NCI-H1417 (cell line): Measurements from ENCODE around the gene ROBO1.
"Not testable (repeated sequence)": the region's sequence is repeated elsewhere in the genome, so short reads cannot be mapped to it uniquely, and the experiment has no call there.

Experiments used
- DNase-seq, 3 experiments: peaks; one replicate each; lab custom pipeline; 2025; lab: John Stamatoyannopoulos, UW

Gene ROBO1

DNA sequence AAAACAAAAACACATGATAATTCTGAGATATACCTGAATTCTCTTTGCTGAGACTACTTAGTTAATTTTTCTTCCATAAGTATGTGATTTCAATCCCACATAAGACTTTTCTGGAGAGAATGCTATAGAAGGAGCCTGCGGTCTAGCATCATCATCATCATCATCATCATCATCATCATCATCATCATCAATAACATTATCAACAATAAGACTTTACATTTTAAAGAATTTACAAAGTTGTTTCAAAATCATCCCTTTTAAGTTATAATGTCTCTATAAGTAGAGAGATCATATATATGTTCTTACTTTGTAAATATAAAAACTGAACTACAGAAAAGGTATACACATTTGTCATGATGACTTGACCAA is 965.3 kb downstream of the ROBO1 start:
- DNase-seq = no peak

DNA sequence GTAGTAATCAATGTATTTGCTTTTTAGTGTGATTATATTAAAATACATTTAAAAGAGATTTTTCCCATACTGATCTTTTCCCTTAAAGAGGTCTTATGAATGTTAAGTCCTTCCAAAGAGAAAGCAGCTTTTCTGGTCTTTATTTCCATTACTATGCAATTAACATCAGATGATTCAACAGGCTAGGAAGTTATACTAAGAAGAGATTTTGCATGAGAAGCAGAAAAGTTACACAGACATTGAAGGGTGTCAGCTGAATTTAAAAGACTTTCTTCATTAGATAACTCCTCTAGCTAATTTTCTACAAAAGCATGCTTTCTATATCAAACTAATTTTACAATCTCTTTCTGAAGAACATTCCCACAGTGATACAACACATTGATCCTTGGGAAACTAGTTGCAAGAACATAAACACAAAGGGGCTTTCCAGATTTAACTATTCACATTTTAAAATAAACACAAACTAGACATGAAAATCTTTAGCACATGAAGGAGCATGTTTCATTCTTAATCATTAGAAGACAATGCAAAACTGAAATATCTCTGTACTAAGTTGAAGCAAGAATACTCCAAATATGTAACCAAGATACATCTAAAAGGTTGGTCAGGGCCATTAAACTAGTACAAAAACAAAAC is 965.8 kb downstream of the ROBO1 start:
- DNase-seq = no peak

DNA sequence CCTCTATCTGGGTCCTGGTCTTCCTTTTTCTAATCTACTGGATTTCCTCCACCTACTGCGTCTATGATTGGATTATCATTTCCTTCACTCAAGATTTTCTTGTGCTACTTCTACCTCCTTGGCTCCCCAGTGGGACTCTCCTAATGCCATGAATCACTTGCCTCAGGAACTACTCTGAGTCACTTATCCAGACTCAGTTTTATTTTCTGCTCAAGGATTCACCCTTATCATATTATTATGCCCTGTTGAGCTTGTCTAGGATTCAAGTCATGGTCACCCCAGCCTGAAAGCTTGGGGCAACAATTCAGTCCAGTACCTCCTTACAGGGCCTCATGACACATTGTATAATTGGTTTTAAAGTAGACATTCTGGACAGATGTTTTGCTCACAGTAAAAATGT is 968.1 kb downstream of the ROBO1 start:
- DNase-seq = no peak

DNA sequence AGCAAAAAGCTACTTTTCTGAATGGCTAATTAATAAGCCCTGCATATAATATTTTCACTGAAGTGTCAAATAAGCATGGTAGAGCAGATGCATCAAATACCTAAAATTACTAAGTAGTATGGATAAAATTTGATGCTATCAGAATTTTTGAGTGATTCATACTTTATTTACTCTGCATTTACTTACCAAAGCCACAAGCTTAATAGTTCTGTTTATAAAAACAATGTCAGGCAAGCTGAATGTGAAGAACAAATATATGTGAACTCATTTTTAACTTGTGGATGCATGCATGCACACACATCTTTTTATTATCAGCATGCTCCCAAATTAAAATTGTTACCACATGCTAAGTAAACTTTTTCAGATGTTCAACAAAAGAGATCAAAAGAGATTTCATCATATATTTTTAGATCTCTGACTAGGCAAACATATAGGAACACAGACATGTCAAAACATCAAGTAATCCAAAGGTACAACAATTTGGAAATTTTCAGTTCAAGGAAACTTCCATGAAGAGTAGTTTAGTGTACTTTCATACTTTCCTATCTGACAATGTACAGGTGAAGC is 969.4 kb downstream of the ROBO1 start:
- peak in 1 of 3 experiments; percentile 2 for DNase-seq

DNA sequence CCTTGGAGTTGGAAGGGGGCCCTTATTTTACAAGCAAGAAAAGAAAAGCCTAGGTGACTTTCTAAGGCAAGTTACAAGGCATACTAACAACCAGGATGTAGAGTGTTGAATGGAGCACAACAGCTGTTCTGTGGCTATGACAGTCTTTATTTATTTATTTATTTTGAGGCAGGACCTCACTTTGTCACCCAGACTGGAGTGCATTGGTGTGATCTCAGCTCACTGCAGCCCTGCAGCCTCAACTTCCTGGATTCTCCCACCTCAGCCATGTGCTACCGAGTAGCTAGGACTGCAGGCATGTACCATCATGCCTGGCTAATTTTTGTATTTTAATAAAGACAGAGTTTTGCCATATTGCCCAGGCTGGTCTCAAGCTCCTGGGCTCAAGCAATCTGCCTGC is 973.4 kb downstream of the ROBO1 start:
- no peak for DNase-seq

DNA sequence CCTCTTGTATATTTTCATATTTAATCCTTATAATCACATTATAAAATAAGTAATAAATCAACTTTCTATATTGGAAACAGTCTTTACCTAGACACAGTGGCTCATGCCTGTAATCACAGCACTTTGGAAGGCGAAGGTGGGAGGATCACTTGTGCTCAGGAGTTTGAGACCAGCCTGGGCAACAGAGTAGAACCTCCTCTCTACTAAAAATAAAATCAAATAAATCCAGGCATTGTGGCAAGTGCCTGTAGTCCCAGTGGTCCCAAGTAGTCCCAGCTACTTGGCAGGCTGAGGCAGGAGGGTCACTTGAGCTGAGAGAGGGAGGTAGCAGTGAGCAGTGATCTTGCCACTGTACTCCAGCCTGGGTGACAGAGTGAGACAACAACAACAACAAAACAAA is 975.1 kb downstream of the ROBO1 start:
- DNase-seq = peak in 1 of 3 experiments; percentile 54

DNA sequence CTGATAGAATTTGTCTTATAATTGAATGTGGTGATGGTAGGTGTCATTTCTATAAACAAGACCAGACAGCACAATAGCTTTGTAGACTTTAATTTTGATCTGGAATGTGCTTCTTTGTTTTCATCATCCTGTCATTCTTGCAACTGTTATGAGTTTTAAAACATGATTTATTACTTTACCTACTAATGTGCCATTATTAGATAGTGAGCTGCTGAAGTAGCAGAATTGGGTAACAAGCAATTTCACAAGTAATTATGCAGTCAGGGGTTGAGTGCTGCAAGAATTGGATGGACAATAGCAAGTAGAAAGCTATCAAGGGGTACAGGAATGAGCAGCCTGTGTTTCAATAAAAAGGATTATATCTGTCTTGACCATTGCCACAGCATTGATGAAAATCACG is 975.6 kb downstream of the ROBO1 start:
- DNase-seq = peak in 1 of 3 experiments; percentile 90

DNA sequence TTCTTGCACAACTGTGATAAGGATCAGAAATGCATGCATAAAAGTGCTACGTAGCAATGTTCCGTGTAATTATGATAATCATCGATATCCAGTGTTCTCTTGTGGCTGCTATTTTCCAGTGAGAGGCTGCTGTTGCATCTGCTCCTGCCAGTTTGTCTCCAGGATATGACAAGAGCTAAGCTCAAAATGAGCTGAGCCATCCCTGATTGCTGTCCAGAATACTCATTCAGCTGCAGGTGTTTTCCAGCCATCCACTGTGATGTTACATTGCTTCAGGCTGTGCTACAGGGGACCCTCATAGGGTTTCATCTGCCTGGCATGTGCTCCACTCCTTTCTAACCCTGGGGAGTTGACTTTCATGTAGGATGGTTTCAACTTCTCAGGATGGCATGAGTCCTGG is 976.0 kb downstream of the ROBO1 start:
- DNase-seq = peak in 2 of 3 experiments; percentile 66 to 90

DNA sequence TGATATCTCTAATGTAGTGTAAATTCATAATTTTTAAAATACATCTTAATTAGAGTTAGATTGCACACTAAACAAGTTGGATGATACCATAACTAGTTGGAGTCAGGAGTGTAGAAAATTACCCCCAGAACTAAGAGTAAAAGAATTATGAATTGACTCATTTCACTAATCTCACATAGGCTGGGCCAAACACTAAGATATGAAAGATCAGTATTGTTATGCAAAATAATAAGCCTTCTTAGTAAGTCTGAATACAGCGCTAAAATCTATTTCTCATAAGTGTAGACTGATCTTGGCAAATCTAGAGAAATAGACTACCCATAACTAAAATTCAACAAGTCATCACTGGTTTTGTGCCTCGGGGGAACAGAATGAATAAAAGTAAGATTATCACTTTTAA is 979.0 kb downstream of the ROBO1 start:
- DNase-seq = no peak

DNA sequence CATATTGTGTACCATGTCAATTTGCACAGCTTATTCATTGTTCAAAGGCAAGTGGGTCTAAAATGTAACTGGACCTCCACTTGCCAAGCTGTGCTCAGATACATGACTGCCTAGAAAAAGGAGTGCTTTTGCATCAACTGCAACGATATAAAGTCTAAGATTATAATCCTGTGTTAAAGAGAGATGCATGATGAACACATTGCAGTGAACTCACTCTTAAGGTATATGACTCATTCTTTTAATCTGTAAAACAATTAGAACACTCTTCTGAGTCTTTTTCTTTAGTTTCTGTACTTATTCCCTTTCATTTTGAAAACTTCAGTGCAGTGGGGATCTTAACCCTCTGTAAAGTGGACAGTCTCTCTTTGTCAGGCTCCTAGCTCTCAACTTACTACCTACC is 982.8 kb downstream of the ROBO1 start:
- DNase-seq = peak in 1 of 3 experiments; percentile 44

DNA sequence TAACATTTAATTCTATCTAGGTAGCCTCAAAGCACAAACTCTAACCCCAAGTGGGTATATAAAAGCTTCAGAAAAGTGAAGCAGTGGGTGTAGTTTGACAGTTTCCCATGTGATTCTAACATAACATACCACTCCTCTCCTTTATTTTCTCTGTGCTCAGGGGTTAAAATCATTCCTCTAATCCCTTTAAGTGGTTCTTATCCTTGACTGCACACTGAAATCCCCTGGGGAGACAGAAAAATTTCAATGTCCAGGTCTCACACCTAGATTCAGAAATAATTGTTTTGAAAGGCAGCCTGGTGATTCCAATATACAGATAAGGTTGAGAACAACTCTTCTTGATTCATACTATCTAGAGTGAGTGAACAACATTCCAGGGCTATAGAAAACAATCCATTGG is 986.4 kb downstream of the ROBO1 start:
- DNase-seq = no peak

DNA sequence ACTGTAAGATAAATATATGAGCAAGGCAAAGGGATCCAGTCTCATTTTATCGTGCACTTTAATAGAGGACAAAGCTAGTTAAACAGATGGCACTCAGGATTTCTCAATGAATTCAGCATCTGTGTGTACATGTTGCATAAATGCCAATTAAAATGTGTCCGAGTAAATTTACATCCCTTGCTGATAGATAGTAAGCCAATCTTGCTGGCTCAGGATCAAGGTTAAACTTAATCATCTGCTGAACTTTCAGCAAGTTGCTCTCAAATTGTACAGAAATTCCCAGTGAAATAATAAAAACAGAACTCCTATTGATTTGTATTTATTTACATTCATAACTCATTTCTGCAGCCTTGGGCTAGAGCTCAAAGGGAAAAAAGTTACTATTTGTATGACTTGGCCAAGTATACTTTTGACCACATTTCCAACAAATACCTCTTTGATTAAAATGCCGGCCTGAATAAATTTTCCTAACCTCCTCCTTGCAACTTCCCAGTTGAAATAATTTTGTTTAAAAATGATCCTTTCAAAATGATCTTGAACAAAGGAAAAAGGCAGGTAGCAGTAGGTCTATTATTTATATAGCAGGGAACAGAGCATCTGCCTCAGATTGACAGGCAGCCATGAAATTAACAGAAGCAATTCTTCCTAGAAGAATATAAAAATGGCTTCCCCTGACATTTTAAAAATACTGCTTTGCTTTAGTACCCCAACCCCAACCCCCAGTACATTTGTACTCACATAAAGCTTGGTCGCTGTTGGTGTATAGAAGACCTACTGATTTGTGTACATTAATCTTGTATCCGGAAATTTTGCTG is 1001.9 kb downstream of the ROBO1 start:
- peak in 2 of 3 experiments; percentile 17 to 73 for DNase-seq

DNA sequence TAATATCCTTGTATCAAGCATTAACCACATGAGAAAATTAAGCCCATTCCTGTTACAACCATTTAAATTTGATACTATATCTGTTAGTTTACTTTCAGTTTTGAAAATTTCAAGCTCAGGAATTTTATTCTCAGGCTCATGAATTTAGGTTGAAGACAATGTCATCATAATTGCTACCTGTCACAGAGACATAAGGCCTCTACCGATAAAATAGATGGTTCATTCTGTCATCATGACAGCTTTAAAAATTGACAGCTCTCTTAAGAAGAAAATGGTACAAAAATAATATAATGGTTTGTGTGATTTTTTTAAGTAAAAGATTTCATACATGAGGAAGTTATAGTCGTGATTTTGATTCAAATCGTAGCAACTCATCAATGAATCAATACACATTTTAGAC is 1003.2 kb downstream of the ROBO1 start:
- peak in 1 of 3 experiments; percentile 38 for DNase-seq

DNA sequence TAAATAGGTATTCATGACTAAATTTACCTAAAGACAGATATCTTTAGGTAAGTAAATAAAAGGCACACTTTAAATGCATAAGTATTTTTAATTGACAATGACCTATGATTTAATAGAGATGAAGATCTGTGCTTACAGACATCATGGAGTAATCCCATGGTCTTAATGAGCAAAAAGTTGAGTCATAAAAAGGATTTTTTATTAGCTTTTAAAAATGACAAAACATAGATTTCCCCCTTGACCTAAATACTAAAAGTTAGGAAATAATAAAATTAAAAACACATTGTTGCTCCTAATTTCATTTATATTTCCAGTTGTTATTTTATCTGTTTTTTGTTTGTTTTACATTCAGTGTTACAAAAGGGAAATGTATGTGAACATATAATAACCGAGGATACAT is 1005.7 kb downstream of the ROBO1 start:
- DNase-seq = no peak

DNA sequence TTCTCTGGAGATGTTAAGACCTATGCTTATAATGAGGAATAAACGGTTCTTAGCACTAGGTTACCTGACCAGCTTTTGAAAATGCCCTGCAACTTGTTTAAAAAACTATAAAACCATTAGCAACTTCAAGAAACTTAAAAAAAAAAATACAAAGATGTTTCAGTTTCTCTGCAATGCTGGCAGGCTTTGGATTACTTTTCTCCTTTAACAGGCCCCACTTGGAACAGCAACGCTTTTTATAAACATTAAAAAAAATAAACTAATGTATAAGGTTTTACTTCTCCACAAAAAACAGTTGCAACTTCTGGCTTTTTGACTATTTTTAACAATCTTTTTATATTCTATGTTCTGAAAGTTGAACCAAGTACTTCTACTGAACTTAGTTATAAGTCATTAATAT is 1006.7 kb downstream of the ROBO1 start:
- DNase-seq = no peak

DNA sequence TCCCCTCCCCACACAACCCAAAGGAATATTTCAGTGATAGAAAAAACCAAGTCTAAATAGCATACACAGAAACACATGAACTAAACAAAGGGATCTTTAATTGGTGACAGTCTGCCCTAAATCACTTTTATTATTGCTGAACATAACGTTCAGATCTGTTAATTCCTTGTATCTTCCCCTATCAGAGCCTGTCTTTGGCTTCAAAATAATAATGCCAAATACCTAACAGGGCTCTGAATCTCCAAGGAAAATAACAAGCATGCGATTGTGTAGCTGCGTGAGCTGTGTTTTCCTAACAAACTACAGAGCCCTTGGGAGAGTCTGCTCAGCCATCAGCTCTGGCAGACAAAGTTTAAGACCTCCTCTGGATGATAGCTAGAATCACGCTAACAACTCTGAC is 1010.1 kb downstream of the ROBO1 start:
- DNase-seq = peak in 1 of 3 experiments; percentile 8

DNA sequence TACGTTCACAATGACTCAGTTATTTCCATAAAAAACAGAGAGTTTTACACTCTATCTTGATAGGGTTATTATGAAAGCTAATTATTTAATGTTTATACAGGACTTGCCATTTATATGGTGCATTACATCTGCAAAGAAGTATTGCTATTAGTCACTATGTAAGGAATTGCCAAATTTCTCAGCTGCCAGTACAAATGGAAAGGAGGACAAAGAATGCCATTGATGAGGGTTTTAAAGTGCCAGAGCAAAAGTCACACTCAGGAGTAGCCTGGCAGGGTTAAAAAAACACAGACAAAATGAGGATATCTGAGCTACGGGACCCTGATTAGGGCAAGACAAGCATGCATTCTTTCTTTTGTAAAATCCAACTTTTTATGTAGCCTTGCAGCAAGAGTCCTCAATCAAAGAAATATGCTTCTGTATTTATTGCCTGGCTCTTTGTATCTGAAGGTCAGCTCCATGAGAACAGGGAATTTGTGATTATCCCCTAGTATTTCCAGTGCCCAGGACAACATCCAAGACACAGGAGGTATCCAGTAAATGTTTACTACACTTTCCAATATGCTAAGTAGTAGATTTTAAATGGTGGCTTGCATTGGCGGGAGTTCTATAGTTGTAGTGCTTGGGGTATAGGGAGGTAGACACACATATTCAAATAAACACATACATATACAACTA is 1013.6 kb downstream of the ROBO1 start:
- DNase-seq = no peak

DNA sequence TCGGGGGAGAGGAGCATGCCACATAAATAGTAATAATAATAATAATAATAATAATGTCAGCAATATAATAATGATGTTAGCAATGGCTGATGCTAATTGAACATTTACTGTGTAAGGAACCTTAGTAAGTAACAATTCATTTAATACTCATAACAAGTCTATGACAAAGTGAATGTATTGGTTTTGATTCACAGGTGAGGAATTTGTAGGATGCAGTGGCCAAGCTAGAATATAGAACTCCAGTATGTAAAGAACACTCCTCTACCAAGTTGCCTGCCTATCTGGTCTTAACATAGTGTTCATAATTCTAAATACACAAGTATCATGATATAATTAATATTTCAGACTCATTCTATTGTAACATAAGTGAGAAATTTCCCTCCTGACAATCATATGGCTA is 1016.5 kb downstream of the ROBO1 start:
- no peak for DNase-seq

DNA sequence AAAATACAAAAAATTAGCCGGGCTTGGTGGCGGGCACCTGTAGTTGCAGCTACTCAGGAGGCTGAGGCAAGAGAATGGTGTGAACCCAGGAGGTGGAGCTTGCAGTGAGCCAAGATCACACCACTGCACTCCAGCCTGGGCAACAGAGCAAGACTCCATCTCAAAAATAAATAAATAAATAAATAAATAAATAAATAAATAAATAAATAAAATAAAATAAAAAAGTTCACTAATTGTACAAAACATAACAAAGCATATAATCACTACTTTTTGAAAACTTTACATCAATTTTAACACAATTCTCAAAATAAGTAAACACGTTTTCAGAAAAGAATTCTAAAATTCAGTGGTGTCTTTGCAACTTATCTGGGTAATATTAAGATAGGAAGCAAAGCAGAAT is 1017.5 kb downstream of the ROBO1 start:
- not testable (repeated sequence) for DNase-seq

DNA sequence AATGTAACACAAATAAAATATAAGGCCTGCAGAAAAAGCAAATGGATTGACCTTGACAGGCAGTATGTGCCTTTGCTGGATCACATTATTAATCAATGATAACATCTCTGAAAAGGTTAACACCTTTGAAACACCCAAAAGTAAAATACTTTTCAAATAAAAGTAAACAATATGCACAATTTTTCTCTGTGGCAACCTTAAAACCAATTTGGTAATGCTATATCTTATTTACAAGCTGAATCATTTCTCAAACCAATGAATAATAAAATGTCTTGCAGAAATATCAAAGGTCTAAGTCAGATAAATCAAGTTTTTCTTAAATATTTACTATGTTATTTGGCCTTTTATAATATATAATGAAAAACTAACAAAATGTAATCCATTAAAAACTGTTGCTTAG is 1018.7 kb downstream of the ROBO1 start:
- no peak for DNase-seq

DNA sequence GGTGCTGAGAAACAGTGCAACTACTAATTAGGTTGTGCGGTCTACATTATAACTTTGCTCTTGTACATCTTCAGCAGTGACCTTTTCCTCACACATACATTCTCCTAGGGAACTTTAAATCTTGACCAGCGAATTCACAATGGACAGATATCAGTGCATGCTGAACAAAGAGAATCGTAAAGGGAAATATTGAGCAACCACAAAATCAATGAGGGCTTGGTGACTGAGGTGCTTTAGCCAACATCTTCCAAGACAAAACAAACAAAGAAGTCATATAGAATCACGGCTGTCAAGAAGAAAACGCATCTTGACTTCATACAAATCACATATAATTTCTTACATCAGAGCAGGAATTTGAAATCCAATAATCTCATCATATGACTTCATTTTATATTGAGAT is 1022.0 kb downstream of the ROBO1 start:
- no peak for DNase-seq

DNA sequence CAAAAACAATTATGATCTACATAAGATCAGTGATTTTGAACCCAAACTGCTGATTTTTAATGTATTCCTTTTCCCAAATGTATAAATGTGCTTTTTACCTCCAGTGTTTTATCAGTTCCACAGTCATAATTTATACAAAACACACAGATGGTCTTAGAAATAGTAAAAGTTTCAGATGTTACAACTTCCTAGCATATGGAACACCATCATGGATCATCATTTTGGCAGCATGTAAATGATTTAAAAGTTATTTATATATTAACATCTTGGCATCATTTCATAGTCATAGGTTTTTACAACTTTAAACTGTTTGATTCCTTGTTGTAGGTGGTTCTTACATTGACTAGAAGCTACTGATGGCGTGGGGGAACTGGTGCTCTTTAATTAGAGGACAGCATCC is 1025.3 kb downstream of the ROBO1 start:
- DNase-seq = no peak

DNA sequence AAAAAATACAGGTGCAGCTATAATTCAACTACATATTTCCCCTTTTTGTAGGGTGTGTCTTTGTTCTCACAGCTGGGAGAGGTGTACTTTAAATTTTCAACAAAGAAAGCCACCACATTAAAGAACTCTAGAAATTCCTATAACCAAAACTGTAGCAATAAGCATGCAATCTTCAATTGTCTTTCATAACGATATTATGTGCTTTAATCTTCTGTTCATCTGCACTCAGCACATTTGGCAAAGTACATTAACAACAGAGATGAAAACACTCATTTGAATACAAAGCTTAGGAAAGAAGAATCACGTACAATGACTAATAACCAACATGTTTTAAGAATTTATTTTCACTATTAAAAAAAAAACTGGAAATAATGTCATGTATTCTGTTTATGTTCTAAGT is 1025.8 kb downstream of the ROBO1 start:
- no peak for DNase-seq
